Stomach (tissue), 9 donors: ENCODE measurements around the gene SPAAR. TPM values are rescaled to one million over a fixed set of nuclear protein-coding genes. Genes with fewer than 3 reads are reported as not detected.

ENCODE experiments used
- DNase-seq, 2 donors: peaks; one replicate each; pipeline versions ENCODE4 v3.0.0 to v3.0.0-alpha.2; 2013 to 2019
- H3K27ac ChIP-seq, 5 donors: fragments of 200-600 bp in 4 of 5; sonication (generic) in 4 of 5; one replicate each; pipeline ENCODE4 v1.5.1; 2013 to 2019; ENCODE audit warnings: mild to moderate bottlenecking in 1 of 5, moderate library complexity in 1 of 5
- H3K27me3 ChIP-seq, 3 donors: fragments of 200-600 bp; sonication (generic); one replicate each; pipeline ENCODE4 v1.5.1; 2017 to 2019; ENCODE audit warnings: mixed run types in 1 of 3
- H3K36me3 ChIP-seq, 4 donors: fragments of 200-600 bp; sonication (generic); 1 replicate in 3 of 4; 2 replicates in 1 of 4; pipeline ENCODE4 v1.5.1; 2016 to 2019
- H3K4me1 ChIP-seq, 4 donors: fragments of 200-600 bp; sonication (generic); one replicate each; pipeline ENCODE4 v1.5.1; 2016 to 2019
- H3K4me3 ChIP-seq, 4 donors: fragments of 200-600 bp; sonication (generic) in 3 of 4; one replicate each; pipeline ENCODE4 v1.5.1; 2016 to 2019; ENCODE audit warnings: mild to moderate bottlenecking in 1 of 4
- H3K9me3 ChIP-seq, 4 donors: fragments of 200-600 bp; sonication (generic); one replicate each; pipeline ENCODE4 v1.5.1; 2016 to 2019
- EP300 ChIP-seq: sonication (generic); formaldehyde crosslinking; IDR thresholded peaks from one replicate; pipeline ENCODE4 v1.6.1; 2017; ENCODE audit warnings: antibody characterized with exemption
- POLR2A ChIP-seq, 4 donors: fragments of 450-650 bp; IDR thresholded peaks; one replicate each; pipeline ENCODE4 v1.6.1; 2016; ENCODE audit warnings: antibody characterized with exemption in 4 of 4, control low read depth in 2 of 4, mild to moderate bottlenecking in 1 of 4, moderate library complexity in 1 of 4
- POLR2AphosphoS5 ChIP-seq, 3 donors: sonication (generic); formaldehyde crosslinking; IDR thresholded peaks; one replicate each; pipeline ENCODE4 v1.6.1; 2016; ENCODE audit warnings: antibody characterized with exemption in 3 of 3
- WGBS, 5 donors: extraction: QIAGEN DNeasy Blood & Tissue Kit in 3 of 5; methylation state at CpG; one replicate each; pipeline versions ENCODE4 v1.1.5 to v1.1.7; 2013 to 2018; 5-methylcytosine and 5-hydroxymethylcytosine counted together
- intact Hi-C: fragments of 100-400 bp; cut with DNase I; formaldehyde crosslinking; loops from one replicate; pipeline ENCODE4 v1.15.1; 2023; ENCODE audit warnings: low total_unique reads
- polyA plus RNA-seq, 3 donors: library from polyadenylated mRNA; stranded (reverse); fragments of 200-250 nt; gene quantifications; one replicate each; pipeline ENCODE4 v1.2.3, GENCODE V29; 2013
- total RNA-seq, 5 donors: library from RNA; depleted of rRNA; stranded (reverse); fragments of >200 nt; gene quantifications; one replicate each; pipeline versions ENCODE4 v1.1.0 to v1.2.3, GENCODE V29; 2014 to 2016
- TF ChIP-seq, protein P1 (sequence below), 7 experiments: fragments of 450-650 bp in 4 of 7; fragments of 200-600 bp in 3 of 7; sonication (generic) in 3 of 7; IDR thresholded peaks; one replicate each; pipeline ENCODE4 v1.5.1; 2016 to 2019; ENCODE audit warnings: antibody characterized with exemption in 7 of 7, control low read depth in 2 of 7, mild to moderate bottlenecking in 1 of 7
- donor health status: healthy with polysubstance abuse.
- donor health status: Bipolar disorder and iron deficiency.
- donor health status: healthy.

Gene SPAAR
- total and polyA plus RNA-seq, 8 donors = 0.30 to 2.4 (median 0.92) TPM; not detected in 3

DNA sequence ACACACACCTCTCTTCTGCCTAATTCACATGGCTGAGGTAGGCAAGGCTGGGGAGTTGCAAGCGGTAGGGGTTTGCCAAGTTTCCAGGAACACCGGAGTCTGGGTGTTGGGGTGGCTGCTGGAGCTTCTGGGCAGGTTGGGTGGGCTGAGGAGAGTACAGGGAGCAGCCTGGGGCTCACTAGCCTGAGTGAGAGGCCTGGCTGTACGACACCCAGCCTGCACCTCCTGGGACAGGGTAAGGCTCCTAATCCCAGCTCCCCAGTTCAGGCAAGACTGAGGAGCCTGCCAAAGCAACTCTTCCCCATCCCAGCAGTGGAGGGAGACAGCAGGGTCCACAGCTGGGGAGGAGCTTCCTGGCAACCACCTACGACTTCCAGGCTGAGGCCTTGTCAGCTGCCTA, 8.0 kb downstream of the SPAAR start:
- 78 to 95% (median 93%) methylated on average over 2 to 4 of the region's 4 CpGs for WGBS, 5 donors
- Histone ChIP-seq H3K9me3 (no peaks in the 10 kb centered on the region), H3K4me3 (no peak overlapping the region), H3K36me3 (no peaks in the 10 kb centered on the region), H3K27ac (peak overlapping the region in 3 of 5 donors; percentile 37 to 58 (median 46)), H3K27me3 (no peaks in the 10 kb centered on the region), H3K4me1 (peaks cover 0 to 22% (median 4%) of the 10 kb centered on the region in 4 donors)
- DNase-seq = no peak
- no peak for TF ChIP-seq POLR2A (IDR thresholded peaks at IDR 0.05)
- intact Hi-C loops = no loop called here

DNA sequence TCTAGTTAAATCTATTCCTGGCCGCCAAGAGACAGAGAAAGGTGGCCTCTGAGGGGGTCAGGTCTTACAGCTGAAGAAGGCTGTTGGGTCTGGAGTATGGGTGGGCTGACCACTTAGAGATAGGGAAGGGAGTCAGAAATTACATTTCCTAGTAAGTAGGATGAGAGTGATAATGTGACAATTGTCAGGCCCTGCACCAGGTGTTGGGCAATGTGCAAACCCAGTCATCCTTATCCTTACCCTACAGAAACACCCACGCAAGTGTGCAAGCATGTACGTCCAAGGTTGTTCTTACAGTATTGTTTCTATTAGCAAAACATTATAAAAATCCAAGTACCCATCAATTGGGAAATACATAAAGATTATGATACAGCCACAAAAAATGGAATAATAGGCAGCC, 9.5 kb downstream of the SPAAR start:
- intact Hi-C loops = no loop called here
- H3K9me3 ChIP-seq = no peaks in the 10 kb centered on the region
- H3K27ac ChIP-seq = peak overlapping the region in 2 of 5 donors; percentile 13 to 29
- no peaks in the 10 kb centered on the region for H3K27me3 ChIP-seq
- H3K4me3 ChIP-seq = no peak overlapping the region
- 75 to 96% (median 95%) methylated on average over 3 of the region's 3 CpGs for WGBS, 5 donors
- H3K36me3 ChIP-seq = no peaks in the 10 kb centered on the region
- DNase-seq = no peak
- TF ChIP-seq EP300 (no peak), POLR2A (IDR thresholded peaks at IDR 0.05) (no peak), POLR2AphosphoS5 (IDR thresholded peaks at IDR 0.05) (no peak)
- TF ChIP-seq, protein P1, sequence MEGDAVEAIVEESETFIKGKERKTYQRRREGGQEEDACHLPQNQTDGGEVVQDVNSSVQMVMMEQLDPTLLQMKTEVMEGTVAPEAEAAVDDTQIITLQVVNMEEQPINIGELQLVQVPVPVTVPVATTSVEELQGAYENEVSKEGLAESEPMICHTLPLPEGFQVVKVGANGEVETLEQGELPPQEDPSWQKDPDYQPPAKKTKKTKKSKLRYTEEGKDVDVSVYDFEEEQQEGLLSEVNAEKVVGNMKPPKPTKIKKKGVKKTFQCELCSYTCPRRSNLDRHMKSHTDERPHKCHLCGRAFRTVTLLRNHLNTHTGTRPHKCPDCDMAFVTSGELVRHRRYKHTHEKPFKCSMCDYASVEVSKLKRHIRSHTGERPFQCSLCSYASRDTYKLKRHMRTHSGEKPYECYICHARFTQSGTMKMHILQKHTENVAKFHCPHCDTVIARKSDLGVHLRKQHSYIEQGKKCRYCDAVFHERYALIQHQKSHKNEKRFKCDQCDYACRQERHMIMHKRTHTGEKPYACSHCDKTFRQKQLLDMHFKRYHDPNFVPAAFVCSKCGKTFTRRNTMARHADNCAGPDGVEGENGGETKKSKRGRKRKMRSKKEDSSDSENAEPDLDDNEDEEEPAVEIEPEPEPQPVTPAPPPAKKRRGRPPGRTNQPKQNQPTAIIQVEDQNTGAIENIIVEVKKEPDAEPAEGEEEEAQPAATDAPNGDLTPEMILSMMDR (IDR thresholded peaks at IDR 0.05) = no peak
- peaks cover 2 to 22% (median 11%) of the 10 kb centered on the region in 4 donors for H3K4me1 ChIP-seq

DNA sequence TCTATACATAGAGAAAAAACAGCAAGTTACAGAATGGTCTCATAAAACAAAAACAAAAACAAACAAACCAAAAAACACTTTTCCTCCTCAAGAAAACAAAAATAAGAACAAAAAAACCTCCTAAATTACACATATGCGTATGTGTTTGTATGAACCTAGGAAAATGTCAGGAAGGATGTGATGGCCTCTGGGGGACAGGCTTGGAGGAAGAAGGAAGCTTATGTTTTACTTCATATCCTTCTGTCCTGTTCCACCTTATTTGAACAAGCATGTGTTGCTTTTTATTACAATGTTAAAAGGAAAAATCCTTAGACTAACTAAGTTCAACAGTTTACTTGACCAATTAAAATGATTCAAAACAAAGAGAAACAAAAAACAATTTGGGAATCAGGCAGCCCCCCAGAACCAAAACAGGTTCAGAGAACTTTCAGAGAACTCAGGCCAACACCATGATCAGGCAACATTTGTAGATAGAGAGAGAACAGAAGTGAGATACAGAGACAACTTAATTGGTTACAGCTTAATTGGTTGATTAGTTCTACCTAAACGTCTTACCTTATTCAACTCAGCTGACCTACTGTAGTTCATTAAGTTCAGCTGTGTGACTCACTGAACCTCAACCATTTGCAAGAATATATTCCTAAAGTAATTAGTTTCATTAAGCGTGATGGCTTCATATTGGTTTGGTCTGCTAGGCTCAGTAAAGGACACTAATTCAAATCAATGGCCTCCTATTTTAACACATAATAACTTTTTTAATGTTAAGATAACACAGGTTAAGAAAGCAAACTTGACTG, 10.1 kb downstream of the SPAAR start:
- no peaks in the 10 kb centered on the region for H3K9me3 ChIP-seq
- no peak overlapping the region for H3K4me3 ChIP-seq
- intact Hi-C loops = no loop called here
- no peak for DNase-seq
- TF ChIP-seq POLR2AphosphoS5 (IDR thresholded peaks at IDR 0.05) = no peak
- no peak for TF ChIP-seq POLR2A (IDR thresholded peaks at IDR 0.05)
- TF ChIP-seq EP300 = no peak
- peaks cover 7 to 25% (median 15%) of the 10 kb centered on the region in 4 donors for H3K4me1 ChIP-seq
- WGBS, 5 donors = 73 to 79% (median 76%) methylated on average over 3 of the region's 3 CpGs
- H3K36me3 ChIP-seq = no peaks in the 10 kb centered on the region
- peak overlapping the region in 2 of 5 donors; percentile 2 to 29 for H3K27ac ChIP-seq
- no peaks in the 10 kb centered on the region for H3K27me3 ChIP-seq

DNA sequence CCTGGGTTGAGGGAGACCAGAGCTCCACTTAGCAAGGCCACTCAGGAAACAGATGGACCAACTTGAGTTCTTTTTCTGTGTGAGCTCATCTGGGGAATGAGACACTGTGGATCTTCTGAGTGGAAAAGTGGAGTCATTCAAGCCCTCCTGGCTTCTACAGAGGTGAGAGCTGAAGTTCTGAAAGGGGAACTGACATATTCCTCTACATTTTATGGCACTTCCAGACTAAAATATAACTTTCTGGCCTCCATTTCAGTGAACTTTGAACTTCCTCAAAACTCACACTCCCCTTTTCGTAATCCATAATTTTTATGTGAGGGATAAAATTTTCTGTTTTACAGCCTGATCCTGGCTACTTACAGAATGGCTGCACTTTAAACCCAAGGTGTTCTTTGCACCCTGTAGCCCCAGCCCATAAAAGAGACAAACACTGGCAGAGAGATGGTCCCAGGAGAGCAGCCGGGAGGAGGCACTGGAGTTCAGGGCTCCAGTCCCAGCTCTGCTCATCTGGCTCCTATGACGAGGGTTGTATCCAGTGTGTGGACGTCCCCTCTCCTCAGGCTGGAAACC, 10.8 kb downstream of the SPAAR start:
- Histone ChIP-seq H3K9me3 (no peaks in the 10 kb centered on the region), H3K36me3 (no peaks in the 10 kb centered on the region), H3K4me1 (peaks cover 7 to 22% (median 15%) of the 10 kb centered on the region in 4 donors), H3K27me3 (no peaks in the 10 kb centered on the region), H3K4me3 (no peak overlapping the region), H3K27ac (peak overlapping the region in 3 of 5 donors; percentile 2 to 29 (median 24))
- no peak for DNase-seq
- TF ChIP-seq, protein P1 (IDR thresholded peaks at IDR 0.05) = no peak
- TF ChIP-seq POLR2AphosphoS5 (IDR thresholded peaks at IDR 0.05) (no peak), POLR2A (IDR thresholded peaks at IDR 0.05) (no peak), EP300 (no peak)
- 84 to 94% (median 90%) methylated on average over 3 to 4 of the region's 4 CpGs for WGBS, 5 donors
- intact Hi-C loops = no loop called here

DNA sequence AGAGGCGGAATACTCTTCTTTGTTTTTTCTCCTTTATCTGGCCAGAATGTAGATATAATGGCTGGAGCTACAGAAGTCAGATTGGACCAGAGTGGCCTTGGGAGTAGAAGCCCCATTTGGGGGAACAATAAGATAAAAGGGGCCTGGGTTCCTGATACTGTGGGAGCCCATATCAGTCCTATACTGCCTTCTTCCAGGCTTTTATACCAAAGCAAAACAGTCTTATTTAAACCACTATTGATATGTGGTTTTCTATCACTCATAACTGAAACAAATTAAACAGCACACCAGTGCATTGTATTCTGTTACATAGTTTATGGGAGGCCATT, 14.3 kb downstream of the SPAAR start:
- WGBS, 5 donors = 46 to 81% (median 61%) methylated on average over 1 of the region's 1 CpG
- no peak for DNase-seq
- no peaks in the 10 kb centered on the region for H3K36me3 ChIP-seq
- H3K9me3 ChIP-seq = no peaks in the 10 kb centered on the region
- intact Hi-C loops = no loop called here
- peaks cover 7 to 20% (median 15%) of the 10 kb centered on the region in 4 donors for H3K4me1 ChIP-seq
- H3K27ac ChIP-seq = peak overlapping the region in 4 of 5 donors; percentile 48 to 75 (median 58)
- no peak overlapping the region for H3K4me3 ChIP-seq
- no peaks in the 10 kb centered on the region for H3K27me3 ChIP-seq
- TF ChIP-seq POLR2AphosphoS5 (IDR thresholded peaks at IDR 0.05) = no peak
- TF ChIP-seq EP300 = no peak
- TF ChIP-seq, protein P1 (IDR thresholded peaks at IDR 0.05) = no peak
- TF ChIP-seq POLR2A (IDR thresholded peaks at IDR 0.05) = no peak
